Stimulated activated CD8-positive, alpha-beta memory T cell treated with anti-CD3 and anti-CD28 coated beads, Interleukin-12 subunit alpha, Interleukin-12 subunit beta, amount 100 ng/mL, for 24 hours (primary cell): ENCODE results near the gene MCM3AP.

Experiments used
- DNase-seq: peaks from one replicate; pipeline ENCODE4 v3.0.0-alpha.2; 2020; ENCODE audit errors: extremely low read depth

The MCM3AP gene

DNA sequence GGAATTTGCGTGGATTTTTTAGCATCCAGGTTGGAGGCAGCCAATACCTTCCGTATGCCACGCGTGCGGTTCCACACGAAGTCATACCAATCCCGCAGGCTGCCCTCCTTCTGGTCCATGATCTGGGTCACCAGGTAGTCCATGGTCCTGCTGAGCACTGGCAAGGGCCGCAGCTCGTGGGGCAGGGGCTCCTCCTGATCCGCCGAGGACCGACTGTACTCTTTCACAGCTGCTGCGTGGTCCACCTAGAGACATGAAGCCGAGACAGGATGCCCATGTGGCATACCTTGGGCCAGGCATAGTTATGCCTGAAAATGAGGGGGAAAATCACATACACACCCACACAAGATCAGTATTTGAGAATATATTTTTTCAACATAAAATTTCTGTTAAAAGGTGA, 12.1 kb downstream of the MCM3AP start:
- no peak for DNase-seq

- DNase-seq: no peak
Measured at GRCh38 chr21:46269466-46269865, 15.9 kb downstream of the MCM3AP start.

GRCh38 chr21:46268371-46268770, 17.0 kb downstream of the MCM3AP start:
- no peak for DNase-seq

- DNase-seq: no peak
Measured at GRCh38 chr21:46266946-46267345, 18.5 kb downstream of the MCM3AP start.

DNA sequence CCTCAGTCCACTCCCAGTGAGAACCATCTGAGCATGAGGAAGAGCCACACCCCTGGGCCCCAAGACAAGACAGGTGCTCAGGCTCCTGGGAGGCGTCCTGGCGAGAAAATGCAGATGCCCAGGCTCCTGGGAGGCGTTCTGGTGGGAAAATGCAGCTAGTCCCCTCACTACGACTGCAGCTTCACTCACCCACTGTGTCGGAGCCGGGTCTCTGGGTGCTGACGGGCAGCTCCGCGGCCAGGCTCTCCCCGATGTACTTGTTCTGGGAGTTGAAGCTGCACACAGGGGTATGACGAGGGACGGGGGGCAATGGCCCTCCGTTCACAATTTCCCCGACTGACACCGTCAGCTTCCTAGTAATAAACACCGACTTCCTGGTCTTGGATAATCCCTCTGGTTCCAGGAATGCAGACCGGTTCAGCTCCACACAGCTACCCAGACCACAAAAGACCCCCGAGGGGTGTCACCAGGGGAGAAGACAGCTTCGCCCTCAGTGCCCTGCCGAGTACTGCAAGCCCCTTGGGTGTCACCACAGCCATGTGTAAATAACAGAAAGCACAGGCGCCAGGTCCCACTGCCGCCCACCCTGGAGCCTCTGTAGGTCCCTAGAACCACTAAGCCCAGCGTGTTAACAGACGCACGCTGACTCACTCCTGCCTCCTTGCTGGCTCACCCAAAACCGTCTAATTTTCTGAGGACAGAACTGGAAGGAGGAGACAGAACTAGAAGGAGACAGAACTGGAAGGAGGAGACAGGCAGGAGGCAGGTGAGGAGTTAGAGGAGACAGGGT, 19.5 kb downstream of the MCM3AP start:
- DNase-seq: no peak

- no peak for DNase-seq
Measured at GRCh38 chr21:46264690-46265144, 20.7 kb downstream of the MCM3AP start.

GRCh38 chr21:46264046-46264689, 21.2 kb downstream of the MCM3AP start:
- DNase-seq: no peak

GRCh38 chr21:46256501-46256994, 28.9 kb downstream of the MCM3AP start:
- no peak for DNase-seq

- no peak for DNase-seq
Measured at GRCh38 chr21:46255758-46256337, 29.6 kb downstream of the MCM3AP start.

- no peak for DNase-seq
Measured at GRCh38 chr21:46255166-46255565, 30.2 kb downstream of the MCM3AP start.

DNA sequence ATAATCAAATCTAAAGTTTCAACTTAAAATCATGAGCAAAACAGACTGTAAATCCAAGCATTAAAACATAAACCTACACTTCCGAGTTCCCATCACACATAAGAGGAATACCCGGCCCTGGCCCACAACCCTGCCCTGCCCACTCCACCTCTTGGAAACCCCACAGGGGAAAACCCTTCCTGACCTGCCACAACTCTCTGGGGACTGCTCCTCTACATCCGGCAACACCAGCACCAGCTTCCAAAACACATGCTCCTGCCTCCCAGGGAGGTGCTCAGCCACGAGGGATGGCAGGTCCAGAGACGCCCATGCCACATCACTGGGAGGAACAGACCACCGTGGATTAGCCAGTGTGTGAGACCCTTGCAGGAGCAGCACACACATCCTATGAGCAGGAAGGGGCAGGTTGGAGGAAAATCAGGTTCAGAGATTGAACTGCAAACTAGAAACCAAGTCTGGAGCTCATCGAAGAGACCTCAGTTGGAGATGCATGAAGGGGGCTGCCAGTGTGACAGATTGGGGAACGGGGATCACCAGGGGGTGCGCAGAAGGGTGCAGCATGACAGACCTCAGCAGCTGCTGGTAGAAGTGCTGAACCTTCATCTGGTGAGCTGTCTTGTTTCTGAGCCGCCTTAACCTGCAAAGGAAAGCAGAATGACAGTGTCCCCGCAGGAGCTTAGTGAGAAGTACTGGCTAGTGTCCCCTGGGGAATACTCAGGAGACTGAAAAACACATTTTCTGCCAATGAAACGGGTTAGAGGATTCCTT, 31.0 kb downstream of the MCM3AP start:
- DNase-seq: no peak

DNA sequence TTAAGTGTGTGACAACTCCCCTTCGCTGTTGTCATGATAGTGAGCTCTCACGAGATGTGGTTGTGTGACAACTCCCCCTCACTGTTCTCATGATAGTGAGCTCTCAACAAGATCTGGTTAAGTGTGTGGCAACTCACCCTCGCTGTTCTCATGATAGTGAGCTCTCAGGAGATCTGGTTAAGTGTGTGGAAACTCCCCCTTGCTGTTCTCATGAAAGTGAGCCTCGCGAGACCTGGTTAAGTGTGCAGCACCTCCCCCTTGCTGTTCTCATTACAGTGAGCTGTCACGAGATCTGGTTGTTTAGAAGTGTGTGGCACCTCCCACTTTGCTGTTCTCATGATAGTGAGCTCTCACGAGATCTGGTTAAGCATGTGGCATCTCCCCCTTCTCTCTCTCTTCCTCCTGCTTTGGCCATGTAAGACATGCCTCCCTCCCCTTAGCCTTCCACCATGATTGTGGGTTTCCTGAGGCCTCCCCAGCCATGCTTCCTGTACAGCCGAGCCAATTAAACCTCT, 31.7 kb downstream of the MCM3AP start:
- DNase-seq: no peak

GRCh38 chr21:46252840-46253239, 32.6 kb downstream of the MCM3AP start:
- DNase-seq: no peak

- no peak for DNase-seq
Measured at GRCh38 chr21:46250146-46250725, 35.2 kb downstream of the MCM3AP start.

DNA sequence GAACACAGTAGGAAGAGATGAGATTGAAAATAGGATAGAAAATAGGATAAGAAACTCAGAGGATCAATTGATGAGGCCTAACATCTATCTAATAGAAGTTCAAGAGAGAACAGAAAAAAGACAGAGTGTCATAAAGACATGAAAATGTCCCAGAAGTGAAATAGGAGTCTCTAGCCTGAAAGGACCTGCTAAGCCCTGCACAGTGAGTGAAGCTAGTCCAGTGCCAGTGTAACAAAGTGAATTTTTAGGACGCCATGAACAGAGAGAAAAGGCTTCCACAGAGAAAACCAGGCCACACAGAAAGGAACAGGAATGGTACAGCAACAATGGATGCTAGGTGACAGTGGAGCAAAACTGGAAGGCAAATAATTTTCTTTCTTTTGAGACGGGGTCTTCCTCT, 36.6 kb downstream of the MCM3AP start:
- no peak for DNase-seq

GRCh38 chr21:46248422-46248782, 37.0 kb downstream of the MCM3AP start:
- DNase-seq: no peak

DNA sequence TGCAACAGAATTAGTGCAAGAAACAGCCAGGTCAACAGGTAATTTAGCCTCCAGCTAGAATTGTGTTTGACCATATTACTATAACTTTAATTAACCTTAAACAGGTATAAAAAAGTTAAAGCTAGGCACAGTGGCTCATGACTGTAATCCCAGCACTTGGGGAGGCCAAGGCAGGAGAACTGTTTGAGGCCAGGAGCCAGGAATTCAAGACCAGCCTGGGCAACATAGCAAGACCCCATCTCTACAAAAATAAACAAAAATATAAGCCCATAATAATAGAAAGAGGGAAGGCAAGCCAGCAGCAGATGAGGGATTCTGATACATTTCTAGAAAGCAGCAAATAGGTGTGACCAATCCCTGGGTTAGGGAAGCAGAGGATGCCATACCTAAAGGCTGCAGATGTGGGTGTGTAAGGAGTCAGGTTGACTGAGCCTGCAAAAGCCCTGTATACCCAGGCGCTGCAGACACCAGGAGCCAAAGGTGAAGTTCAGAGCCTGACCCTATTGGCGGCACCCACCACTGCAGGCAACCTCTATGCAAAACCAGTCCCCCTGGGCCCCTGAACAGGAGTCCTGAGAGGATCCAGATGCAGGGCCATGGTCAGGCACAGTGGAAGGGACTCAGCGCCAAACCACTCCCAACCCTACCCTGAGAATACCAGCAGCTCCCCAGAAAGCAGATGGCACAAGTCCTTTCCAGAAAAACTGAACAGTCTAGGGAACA, 37.6 kb downstream of the MCM3AP start:
- DNase-seq: no peak

DNA sequence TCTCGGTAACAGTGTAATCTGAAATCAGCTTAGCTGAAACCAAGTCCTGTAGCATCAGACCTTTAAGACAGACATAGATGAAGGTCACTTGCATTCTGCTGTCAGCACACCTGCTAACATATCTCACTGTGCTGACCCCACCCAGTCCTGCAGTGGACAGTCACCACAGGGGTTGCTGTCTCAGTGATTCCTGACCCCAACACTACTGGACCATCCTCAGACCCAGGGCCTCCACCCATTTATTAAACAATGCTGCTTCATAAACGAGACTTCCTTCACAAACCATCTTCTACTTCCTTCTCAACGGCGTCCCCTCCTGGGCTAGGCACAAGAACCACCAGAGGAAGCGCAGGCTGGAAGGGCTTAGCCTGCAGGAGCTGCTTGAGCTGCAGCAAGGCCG, 39.1 kb downstream of the MCM3AP start:
- DNase-seq: no peak

DNA sequence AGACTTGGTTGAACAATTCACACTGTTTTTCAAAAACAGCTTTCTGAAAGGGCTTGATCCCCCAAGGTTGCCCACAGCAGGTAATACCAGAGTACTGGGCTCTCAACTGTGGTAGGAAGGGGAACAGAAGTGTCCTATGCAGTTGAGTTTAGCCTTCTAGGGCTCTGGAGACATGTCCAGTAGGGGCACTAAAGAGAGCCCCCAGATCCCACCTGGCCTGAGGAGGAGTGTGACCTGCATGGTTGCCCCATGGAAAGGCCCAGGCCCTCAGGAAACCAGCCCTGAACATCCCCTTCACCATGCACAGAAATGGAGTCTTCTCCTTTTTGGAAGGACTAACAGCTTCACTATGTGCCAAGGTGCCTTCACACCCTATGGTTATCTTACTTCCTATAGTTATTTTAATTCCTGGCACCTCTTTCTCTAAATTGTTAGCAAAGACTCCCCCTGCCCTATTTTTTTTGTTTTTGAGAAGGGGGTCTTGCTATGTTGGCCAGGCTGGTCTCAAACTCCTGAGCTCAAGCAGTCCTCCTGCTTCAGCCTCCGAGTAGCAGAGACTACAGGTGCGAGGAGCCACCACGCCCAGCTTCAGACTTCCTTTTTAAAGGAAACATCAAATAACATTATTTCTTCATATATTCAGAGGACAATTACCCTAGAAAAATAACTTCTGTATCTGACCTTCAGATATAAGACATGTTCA, 40.0 kb downstream of the MCM3AP start:
- DNase-seq: no peak

DNA sequence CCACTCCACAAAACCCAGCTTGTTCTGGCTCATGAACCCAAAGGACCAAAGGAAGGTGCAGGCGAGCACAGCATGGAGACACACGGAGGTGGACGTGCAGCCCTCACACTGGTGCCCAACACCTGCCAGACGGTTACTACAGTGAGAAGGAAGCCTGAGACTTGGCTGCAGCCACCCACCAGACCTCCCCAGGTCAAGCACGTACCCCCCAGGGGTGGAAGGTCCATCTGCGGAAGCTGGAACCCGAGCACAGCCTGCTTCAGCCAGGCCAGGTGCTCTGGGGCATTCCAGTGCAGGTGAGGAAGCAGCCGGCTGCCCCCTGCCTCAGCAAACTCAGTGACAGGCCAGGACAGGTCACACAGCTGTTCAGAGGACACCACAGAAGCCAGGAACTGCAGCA, 40.8 kb downstream of the MCM3AP start:
- DNase-seq: no peak
